Tracheal epithelial cell (primary cell): Measurements from ENCODE around the gene ADAM19. TPM values are rescaled to one million over a fixed set of nuclear protein-coding genes. Genes with fewer than 3 reads are reported as not detected.

Experiments used
- total RNA-seq: library from RNA; depleted of rRNA; stranded (reverse); fragments of >200 nt; gene quantifications from 2 replicates; pipeline ENCODE4 v1.2.1, GENCODE V29; 2014

ADAM19 gene
- total RNA-seq: 1.1 and 12.5 TPM in 2 replicates

GRCh38 chr5:157575381-157576020 is at the start of gene ADAM19:
Gene ADAM19, minus strand, starts transcription at chr5:157575775. Its CDS starts 79 bp downstream, at chr5:157575696.

GRCh38 chr5:157459715-157460599 is 115.6 kb downstream of the ADAM19 start, which contains the start of gene NIPAL4:
Gene NIPAL4, plus strand, starts transcription at chr5:157460213. Its CDS starts 108 bp downstream, at chr5:157460321.

Other genes starting within 250 kb of the ADAM19 start
- 6.0 and 22.2 TPM in 2 replicates for gene NIPAL4, start 115.6 kb downstream of the ADAM19 start, total RNA-seq
- gene SOX30, start 76.7 kb upstream of the ADAM19 start, total RNA-seq: 0.24 TPM in 1 of 2 replicates, not detected in the other
- not detected in 2 replicates for gene C5orf52, start 95.8 kb upstream of the ADAM19 start, total RNA-seq
- gene THG1L, start 155.6 kb upstream of the ADAM19 start, total RNA-seq: 14.7 and 34.7 TPM in 2 replicates
- gene LSM11, start 167.9 kb upstream of the ADAM19 start, total RNA-seq: 3.6 and 4.1 TPM in 2 replicates